Stimulated activated CD4-positive, alpha-beta T cell treated with anti-CD3 and anti-CD28 coated beads, TNF-alpha, amount 100 ng/mL, for 48 hours (primary cell): ENCODE measurements around the gene TBC1D23.

Source experiments
- DNase-seq, 3 donors: peaks; one replicate each; pipeline ENCODE4 v3.0.0-alpha.2; 2020; ENCODE audit warnings: low read depth in 3 of 3

TBC1D23 gene

DNA sequence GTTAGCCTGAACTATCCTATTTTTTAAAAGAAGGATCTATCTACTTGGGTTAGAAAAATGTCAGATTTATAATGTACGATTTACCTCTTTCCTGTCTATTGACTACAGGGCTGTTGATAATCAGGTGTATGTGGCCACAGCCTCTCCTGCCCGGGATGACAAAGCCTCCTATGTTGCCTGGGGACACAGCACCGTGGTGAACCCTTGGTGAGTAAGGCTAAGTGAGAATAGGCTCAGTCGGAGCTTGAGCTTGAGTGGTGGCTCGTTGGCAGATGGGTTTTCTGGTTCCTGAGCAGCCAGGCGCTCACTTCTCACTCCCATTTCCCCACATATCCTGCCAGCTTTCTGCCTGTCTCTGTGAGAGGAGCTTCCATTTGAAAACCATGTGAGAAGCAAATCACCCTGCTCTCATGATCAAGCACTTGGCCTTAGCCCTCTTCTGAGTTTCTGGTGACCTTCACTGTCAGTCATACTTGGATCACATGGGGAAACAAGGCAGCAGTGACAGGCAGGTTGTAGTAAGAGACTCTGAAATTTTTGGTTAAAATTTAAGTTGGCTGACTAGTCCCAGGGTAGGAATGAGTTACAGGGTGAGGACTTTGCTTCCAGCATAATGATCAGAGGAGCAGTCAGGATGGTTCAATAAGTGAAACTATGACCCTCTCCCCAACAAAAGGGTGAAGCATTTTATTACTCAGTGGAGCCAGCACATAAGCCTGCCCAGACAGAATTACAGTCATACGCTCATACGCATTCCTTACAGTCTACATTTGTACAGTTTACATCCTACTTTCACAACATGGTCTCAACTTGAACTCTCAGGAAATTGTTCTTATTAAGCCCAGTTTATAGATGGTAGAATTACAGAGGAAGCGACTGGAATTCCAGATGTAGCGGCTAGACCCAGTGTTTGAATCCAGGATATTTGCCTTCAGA is 91.8 kb downstream of the TBC1D23 start:
- no peak for DNase-seq

DNA sequence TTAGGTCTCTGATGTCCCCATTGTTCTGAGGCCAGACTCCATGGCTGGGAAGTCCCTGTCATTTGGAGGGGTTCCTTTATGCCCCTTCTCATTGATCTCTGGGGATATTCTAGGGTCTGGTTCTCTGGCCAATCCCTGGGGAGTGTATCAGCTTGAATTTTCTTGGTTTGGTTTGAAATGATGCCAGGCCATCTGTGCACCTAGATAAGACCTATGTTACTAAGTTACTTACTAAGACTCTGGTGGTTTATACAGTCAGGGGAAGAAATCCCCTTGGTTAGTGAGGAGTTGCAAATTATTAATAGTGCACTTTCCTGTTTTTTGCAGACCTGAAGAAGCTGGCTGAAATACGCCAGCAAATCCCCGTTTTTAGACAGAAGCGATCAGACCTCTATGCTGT is 94.1 kb downstream of the TBC1D23 start:
- no peak for DNase-seq

DNA sequence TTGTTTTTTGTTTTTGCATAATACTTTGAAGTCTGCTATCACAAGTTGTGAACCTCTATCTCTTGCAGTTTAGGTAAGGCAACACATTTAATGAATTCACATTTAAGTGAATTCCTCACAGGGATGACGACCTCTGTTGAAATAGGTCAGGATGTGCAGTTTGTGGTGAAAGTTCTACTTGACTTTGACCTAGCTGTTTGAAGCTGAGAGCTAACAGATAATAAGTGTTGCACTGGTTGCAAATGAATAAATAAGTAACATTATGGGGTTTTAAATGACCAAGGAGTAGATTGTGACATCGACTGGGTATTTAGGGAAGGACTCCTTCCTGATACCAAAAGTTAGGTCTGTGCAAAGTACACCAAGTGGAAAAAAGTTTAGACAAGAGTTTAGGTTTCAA is 97.6 kb downstream of the TBC1D23 start:
- no peak for DNase-seq

DNA sequence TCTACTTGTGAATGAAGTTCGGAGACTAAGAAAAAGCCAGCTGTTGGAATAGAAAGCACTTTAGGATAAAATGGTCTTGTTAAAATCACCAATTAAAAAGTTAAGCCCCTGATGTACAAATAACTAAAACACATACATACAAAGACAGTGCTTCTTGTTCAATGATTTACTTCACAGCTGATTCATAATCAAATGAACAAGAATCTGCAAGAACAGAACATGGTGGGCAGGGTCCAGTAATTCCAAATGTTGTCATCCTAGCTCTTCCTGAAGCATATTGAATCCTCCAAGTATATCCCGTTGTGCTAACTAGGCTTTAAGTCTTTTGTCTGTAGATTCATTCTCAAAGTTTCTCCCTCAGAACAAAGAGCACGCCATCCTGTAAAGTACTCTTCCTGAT is 98.2 kb downstream of the TBC1D23 start:
- no peak for DNase-seq

DNA sequence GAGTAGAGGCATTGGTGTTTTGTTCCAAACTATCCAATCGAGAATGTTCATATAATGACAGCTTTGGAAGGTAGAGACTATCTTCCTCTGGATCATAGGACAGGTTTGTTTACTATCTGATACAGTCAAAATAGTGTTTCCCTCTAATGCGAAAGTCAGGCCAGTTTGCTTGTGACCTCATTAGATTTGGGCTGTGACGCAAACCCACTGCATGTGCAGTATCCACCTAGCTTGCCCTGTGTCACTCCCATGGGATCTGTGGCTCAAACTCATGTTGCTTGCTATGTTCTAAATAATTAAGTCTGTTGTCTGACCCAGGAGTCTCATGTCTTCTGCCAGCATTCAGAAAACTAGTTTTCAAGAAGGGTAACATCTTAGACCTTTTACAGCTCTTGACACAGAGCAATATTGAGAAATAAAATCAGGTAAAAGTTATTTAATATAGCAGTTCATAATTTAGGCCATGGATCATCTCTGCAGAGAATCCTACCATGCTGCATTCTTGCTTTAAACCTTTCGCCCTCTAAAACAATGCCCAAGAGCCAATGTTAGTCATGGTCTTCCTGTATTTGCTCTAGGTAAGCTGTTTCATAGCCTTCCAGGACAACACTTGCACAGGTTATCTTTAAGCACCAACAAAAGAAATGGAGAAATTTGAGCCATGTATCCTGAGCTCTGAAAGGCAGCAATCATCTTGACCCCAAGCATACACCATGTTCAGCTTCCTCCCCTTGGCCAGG is 100.1 kb downstream of the TBC1D23 start:
- DNase-seq, result no peak

DNA sequence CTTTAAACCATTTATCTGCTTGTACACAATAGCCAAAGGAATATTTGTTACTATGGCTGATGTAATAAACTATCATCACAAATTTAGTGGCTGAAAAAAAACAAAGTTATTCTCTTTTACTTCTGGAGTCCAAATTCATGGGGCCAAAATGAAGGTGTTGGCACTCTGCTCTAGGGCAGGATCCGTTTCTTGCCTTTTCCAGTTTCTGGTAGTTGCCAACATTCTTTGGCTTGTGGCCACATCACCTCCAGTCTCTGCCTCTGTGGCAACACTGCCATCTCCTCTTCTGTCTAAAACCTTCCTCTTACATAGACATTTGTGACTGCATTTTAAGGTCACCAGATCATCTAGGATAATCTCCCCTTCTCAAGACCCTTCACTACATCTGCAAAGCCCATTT is 101.1 kb downstream of the TBC1D23 start:
- DNase-seq, result no peak

DNA sequence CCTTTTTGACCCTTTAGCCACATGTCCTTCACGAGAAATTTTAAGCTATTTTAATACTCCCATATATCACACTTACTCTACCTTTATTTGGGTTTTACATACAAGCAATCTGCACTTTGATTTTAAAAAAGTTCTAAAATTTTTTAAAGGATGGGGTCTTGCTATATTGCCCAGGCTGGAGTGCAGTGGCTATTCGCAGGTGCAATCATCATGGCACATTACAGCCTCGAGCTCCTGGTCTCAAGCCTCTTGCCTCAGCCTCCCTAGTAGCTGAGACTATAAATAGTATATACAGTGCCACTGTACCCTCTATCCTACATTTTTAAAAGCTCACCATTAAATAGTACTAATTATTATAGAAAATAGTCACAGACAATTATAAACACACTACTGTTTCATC is 103.6 kb downstream of the TBC1D23 start:
- no peak for DNase-seq

DNA sequence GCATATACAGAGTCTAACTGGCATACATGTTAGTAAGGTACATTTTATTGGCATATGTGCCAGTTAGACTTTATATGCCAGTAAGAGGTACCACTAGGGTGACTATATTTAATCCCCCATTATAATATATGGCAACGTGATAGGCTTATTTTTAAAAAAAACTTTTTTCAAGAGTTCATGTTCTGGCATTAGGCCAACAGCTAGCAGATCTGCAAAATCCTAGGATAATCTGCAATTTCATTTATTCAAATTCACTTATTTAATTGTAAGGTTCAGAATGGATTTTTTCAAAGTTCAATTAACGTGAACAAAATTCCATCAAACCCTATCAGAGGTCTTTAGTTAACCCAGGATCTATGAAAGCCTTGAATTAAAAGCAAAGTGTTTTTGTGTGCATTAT is 105.6 kb downstream of the TBC1D23 start:
- DNase-seq, result no peak

DNA sequence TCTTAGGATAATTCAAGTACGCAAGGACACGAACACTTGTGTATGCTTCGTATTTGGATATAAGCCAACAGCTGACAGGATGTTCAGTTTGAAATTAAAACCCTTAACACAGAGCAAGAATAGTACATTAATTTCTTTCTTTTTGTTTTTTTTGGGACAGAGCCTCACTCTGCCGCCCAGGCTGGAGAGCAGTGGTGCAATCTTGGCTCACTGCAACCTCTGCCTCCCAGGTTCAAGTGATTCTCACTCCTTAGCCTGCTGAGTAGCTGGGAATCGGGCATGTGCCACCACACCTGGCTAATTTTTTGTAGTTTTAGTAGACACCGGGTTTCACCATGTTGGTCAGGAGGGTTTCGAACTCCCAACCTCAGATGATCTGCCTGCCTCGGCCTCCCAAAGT is 107.6 kb downstream of the TBC1D23 start:
- no peak for DNase-seq

DNA sequence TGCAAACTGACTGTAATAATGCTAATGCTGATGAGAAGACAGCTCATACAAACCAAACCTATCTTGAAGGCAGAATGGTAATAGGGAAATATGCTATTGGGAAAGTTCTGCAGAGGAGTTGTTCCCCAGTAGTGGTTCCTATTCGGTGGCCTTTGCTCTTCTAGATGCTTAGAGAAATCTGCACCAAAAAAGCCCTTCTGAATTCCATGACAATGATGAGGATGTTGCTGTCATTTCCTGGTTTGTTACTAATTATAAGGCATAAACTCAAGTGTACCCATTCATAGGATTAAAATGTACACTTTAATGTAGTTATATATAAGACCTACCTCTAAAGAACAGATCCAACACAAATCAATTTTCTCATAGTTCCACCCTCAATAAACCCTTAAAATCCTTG is 110.0 kb downstream of the TBC1D23 start:
- DNase-seq, result no peak

DNA sequence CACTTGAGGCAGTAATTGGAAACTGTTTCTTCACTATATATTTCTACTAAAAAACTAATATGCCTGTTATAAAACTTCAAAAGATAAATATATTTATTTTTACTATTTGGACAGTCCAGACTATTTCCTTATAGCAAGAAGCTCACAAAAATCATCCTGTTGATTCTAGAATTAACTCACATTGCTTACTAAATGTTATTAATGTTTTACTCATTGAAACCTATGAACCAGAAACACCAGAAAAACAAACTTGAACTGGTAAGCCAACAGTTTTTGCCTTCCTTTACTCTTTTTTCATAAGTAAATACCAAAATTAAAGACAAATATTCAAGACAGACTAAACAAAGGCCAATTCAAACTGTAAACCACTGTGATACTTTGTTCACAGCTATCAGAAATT is 113.7 kb downstream of the TBC1D23 start:
- DNase-seq, result no peak
